Hepatocyte (in vitro differentiated cells): ENCODE data around the gene TMEM132A. TPM values are rescaled to one million over a fixed set of nuclear protein-coding genes. Genes with fewer than 3 reads are reported as not detected.

ENCODE experiments used
- DNase-seq: peaks from one replicate; pipeline ENCODE4 v3.0.0-alpha.2; 2016; ENCODE audit warnings: low spot score
- H2AFZ ChIP-seq: fragments of 200-600 bp; sonication (generic); 2 replicates; pipeline ENCODE4 v1.6.0; 2016; ENCODE audit warnings: antibody characterized with exemption, mild to moderate bottlenecking
- H3K27ac ChIP-seq: fragments of 200-600 bp; sonication (generic); 2 replicates; pipeline ENCODE4 v1.5.1; 2016; ENCODE audit warnings: mild to moderate bottlenecking
- H3K27me3 ChIP-seq: fragments of 200-600 bp; sonication (generic); 2 replicates; pipeline ENCODE4 v1.6.1; 2016
- H3K36me3 ChIP-seq: fragments of 200-600 bp; sonication (generic); replicated peaks from 2 replicates; pipeline ENCODE4 v1.5.1; 2016; ENCODE audit warnings: low read depth; ENCODE audit not compliant: insufficient read depth
- H3K4me1 ChIP-seq: fragments of 200-600 bp; sonication (generic); 2 replicates; pipeline ENCODE4 v1.5.1; 2016; ENCODE audit warnings: mild to moderate bottlenecking, moderate library complexity; ENCODE audit not compliant: insufficient read depth
- H3K4me2 ChIP-seq: fragments of 200-600 bp; sonication (generic); 2 replicates; pipeline ENCODE4 v1.6.0; 2016
- H3K4me3 ChIP-seq: fragments of 200-600 bp; sonication (generic); 2 replicates; pipeline ENCODE4 v1.5.1; 2016; ENCODE audit warnings: mild to moderate bottlenecking
- H3K79me2 ChIP-seq: fragments of 200-600 bp; sonication (generic); 2 replicates; pipeline ENCODE4 v1.6.0; 2017; ENCODE audit warnings: mild to moderate bottlenecking
- H3K9me2 ChIP-seq: fragments of 200-600 bp; sonication (generic); replicated peaks from 2 replicates; pipeline ENCODE4 v1.6.0; 2017; ENCODE audit warnings: mild to moderate bottlenecking; ENCODE audit not compliant: insufficient read depth
- H3K9me3 ChIP-seq: fragments of 200-600 bp; sonication (generic); 2 replicates; pipeline ENCODE4 v1.5.1; 2016; ENCODE audit warnings: low read depth, mild to moderate bottlenecking
- H4K20me1 ChIP-seq: fragments of 200-600 bp; sonication (generic); 2 replicates; pipeline ENCODE4 v1.6.0; 2016; ENCODE audit warnings: mild to moderate bottlenecking; ENCODE audit not compliant: insufficient read depth, poor library complexity, severe bottlenecking
- EZH2 ChIP-seq: fragments of 200-600 bp; sonication (generic); IDR thresholded peaks from 2 replicates; pipeline ENCODE4 v1.6.1; 2016; ENCODE audit warnings: antibody characterized with exemption, mild to moderate bottlenecking, borderline replicate concordance
- EZH2phosphoT487 ChIP-seq: fragments of 200-600 bp; sonication (generic); IDR thresholded peaks from one replicate; pipeline ENCODE4 v1.6.1; 2018; ENCODE audit warnings: antibody characterized with exemption, mild to moderate bottlenecking, low read depth, moderate library complexity; ENCODE audit not compliant: unreplicated experiment, severe bottlenecking
- WGBS: methylation state at CpG from one replicate; pipeline ENCODE4 v1.1.6; 2016; ENCODE audit warnings: low lambda C conversion rate; ENCODE audit errors: missing lambda C conversion rate; 5-methylcytosine and 5-hydroxymethylcytosine counted together
- polyA plus RNA-seq: library from polyadenylated mRNA; unstranded; fragments of >200 nt; fragmentation: Nextera tagmentation; extraction: Ambion mirVana; gene quantifications from 2 replicates; pipeline ENCODE4 v1.2.1, GENCODE V29; 2016
- total RNA-seq: library from RNA; depleted of rRNA; stranded (reverse); fragments of >200 nt; gene quantifications from 2 replicates; pipeline ENCODE4 v1.2.3, GENCODE V29; 2014
- TF ChIP-seq, protein P1 (sequence below): fragments of 200-600 bp; sonication (generic); IDR thresholded peaks from 2 replicates; pipeline ENCODE4 v1.5.1; 2016; ENCODE audit warnings: antibody characterized with exemption, mild to moderate bottlenecking; ENCODE audit not compliant: poor library complexity

TMEM132A gene
- total and polyA plus RNA-seq, 2 experiments from 2014 or later: 44.3 to 98.7 TPM

DNA sequence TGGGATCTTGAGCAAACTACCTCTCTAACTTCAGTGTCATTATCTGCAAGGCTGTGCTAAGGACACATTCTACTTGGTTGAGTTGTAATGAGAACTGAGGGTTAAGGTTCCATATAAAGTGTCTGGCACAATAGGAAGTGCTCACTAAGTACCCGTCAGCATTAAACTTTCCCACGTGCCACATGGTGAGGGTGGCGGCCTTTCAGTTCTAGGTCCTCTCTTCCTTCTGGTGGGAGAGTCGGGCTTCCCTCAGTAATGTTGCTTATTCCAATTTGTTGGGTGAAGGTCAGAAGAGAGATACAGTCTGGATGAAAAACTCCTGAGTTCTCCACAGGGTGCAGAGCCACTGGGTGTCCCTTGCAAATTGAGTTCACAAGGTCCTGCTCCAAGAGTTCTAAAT lies 42.6 kb downstream of the TMEM132A start:
- Histone ChIP-seq H2AFZ (no peak overlapping the region), H3K27me3 (no peaks in the 10 kb centered on the region), H3K4me2 (no peak overlapping the region), H3K4me3 (no peak overlapping the region), H3K9me2 (no peaks in the 10 kb centered on the region), H3K79me2 (no peaks in the 10 kb centered on the region), H3K4me1 (no peaks in the 10 kb centered on the region), H3K9me3 (no peaks in the 10 kb centered on the region), H3K36me3 (no peaks in the 10 kb centered on the region), H3K27ac (no peak overlapping the region), H4K20me1 (no peaks in the 10 kb centered on the region)
- no peak for DNase-seq
- TF ChIP-seq, protein P1, sequence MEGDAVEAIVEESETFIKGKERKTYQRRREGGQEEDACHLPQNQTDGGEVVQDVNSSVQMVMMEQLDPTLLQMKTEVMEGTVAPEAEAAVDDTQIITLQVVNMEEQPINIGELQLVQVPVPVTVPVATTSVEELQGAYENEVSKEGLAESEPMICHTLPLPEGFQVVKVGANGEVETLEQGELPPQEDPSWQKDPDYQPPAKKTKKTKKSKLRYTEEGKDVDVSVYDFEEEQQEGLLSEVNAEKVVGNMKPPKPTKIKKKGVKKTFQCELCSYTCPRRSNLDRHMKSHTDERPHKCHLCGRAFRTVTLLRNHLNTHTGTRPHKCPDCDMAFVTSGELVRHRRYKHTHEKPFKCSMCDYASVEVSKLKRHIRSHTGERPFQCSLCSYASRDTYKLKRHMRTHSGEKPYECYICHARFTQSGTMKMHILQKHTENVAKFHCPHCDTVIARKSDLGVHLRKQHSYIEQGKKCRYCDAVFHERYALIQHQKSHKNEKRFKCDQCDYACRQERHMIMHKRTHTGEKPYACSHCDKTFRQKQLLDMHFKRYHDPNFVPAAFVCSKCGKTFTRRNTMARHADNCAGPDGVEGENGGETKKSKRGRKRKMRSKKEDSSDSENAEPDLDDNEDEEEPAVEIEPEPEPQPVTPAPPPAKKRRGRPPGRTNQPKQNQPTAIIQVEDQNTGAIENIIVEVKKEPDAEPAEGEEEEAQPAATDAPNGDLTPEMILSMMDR: no peak
- TF ChIP-seq EZH2phosphoT487 (no peak), EZH2 (no peak)
- WGBS: 92% methylated on average over 4 of the region's 4 CpGs

DNA sequence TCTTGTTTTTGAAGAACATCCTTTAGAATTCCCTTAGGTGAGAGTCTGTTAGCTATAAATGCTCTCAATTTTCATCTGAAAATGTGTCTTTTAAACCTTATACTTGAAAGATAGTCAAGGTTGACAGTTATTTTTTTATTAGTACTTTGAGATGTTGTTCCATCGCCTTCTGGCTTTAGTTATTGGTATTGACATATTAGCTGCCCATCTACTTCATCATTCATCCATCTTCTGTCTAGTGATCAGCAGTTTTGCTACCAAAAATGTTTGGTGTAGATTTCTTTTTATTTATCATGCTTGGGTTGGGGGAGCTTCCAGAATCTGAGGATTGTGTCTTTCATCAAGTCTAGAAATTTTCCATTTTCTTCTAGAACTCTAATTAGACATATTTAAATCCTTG lies 44.0 kb downstream of the TMEM132A start:
- 88% methylated on average over 1 of the region's 1 CpG for WGBS
- no peaks in the 10 kb centered on the region for H3K36me3 ChIP-seq
- H3K27me3 ChIP-seq: no peaks in the 10 kb centered on the region
- no peak overlapping the region for H3K4me2 ChIP-seq
- H3K9me2 ChIP-seq: no peaks in the 10 kb centered on the region
- no peaks in the 10 kb centered on the region for H4K20me1 ChIP-seq
- no peak overlapping the region for H3K4me3 ChIP-seq
- H3K4me1 ChIP-seq: no peaks in the 10 kb centered on the region
- H2AFZ ChIP-seq: no peak overlapping the region
- H3K27ac ChIP-seq: no peak overlapping the region
- no peaks in the 10 kb centered on the region for H3K9me3 ChIP-seq
- TF ChIP-seq EZH2phosphoT487 (no peak), EZH2 (no peak)
- TF ChIP-seq, protein P1: no peak
- no peak for DNase-seq
- H3K79me2 ChIP-seq: no peaks in the 10 kb centered on the region

DNA sequence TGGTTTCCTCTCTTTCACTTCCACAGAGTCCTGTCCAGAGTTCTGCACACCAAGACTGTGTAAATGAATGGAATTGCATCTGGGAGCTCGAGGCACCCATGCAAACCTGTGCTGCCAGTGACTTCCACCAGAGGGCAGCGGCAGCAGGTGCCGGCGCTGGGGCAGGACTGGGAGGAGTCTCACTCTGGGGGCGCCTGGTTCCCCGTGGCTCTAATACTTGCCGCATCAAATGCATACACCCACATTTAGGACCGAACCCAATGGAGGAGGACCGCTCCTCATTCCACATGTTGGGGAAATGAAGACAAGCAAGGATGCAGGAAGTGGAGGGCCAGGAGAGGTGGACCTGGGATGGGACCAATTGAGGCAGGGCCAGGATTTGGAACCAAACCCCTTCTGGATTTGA lies 46.1 kb downstream of the TMEM132A start:
- no peaks in the 10 kb centered on the region for H3K27me3 ChIP-seq
- 34% methylated on average over 9 of the region's 9 CpGs for WGBS
- no peaks in the 10 kb centered on the region for H3K9me2 ChIP-seq
- H3K36me3 ChIP-seq: no peaks in the 10 kb centered on the region
- H3K4me1 ChIP-seq: no peaks in the 10 kb centered on the region
- no peak overlapping the region for H3K4me2 ChIP-seq
- no peak overlapping the region for H3K27ac ChIP-seq
- no peak overlapping the region for H3K4me3 ChIP-seq
- no peak for TF ChIP-seq EZH2
- TF ChIP-seq, protein P1: peak; percentile 64
- DNase-seq: peak; percentile 63
- H4K20me1 ChIP-seq: no peaks in the 10 kb centered on the region
- H3K9me3 ChIP-seq: no peaks in the 10 kb centered on the region
- no peaks in the 10 kb centered on the region for H3K79me2 ChIP-seq
- H2AFZ ChIP-seq: no peak overlapping the region

DNA sequence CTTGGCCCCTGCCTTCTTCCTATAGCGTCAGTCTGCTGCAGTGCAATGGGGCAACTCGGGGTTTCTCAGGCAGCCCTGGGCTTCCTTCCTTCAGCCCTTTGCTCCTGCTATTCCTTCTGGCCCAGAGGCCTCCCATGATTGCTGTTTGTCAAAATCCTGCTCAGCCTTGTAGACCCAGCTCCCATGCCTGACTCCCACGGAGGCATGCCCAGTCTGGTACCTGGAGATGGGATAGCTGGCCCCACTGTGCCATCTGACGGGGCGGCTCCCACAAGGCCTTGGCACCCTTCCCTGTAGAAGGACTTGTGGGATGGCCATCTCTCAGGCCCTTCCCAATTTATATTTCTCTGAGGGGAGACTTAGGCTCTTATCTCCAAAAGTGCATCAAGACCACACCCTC lies 46.6 kb downstream of the TMEM132A start:
- Histone ChIP-seq H3K27ac (no peak overlapping the region), H4K20me1 (no peaks in the 10 kb centered on the region), H3K79me2 (no peaks in the 10 kb centered on the region), H3K27me3 (no peaks in the 10 kb centered on the region), H3K9me2 (no peaks in the 10 kb centered on the region), H3K4me2 (no peak overlapping the region), H3K4me3 (no peak overlapping the region), H3K36me3 (no peaks in the 10 kb centered on the region), H3K9me3 (no peaks in the 10 kb centered on the region), H2AFZ (no peak overlapping the region), H3K4me1 (no peaks in the 10 kb centered on the region)
- TF ChIP-seq, protein P1: no peak
- TF ChIP-seq EZH2 (no peak), EZH2phosphoT487 (no peak)
- WGBS: 89% methylated on average over 5 of the region's 5 CpGs
- DNase-seq: no peak
